Fibroblast of peridontal ligament (primary cell): Measurements from ENCODE around the gene PCGF3.
A peak's percentile ranks its signal among the peaks of the same experiment; 100 is the strongest.

Source experiments
- DNase-seq: peaks from one replicate; pipeline ENCODE4 v3.0.0-alpha.2; 2010; ENCODE audit errors: extremely low read depth

Gene PCGF3, protein sequence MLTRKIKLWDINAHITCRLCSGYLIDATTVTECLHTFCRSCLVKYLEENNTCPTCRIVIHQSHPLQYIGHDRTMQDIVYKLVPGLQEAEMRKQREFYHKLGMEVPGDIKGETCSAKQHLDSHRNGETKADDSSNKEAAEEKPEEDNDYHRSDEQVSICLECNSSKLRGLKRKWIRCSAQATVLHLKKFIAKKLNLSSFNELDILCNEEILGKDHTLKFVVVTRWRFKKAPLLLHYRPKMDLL

DNA sequence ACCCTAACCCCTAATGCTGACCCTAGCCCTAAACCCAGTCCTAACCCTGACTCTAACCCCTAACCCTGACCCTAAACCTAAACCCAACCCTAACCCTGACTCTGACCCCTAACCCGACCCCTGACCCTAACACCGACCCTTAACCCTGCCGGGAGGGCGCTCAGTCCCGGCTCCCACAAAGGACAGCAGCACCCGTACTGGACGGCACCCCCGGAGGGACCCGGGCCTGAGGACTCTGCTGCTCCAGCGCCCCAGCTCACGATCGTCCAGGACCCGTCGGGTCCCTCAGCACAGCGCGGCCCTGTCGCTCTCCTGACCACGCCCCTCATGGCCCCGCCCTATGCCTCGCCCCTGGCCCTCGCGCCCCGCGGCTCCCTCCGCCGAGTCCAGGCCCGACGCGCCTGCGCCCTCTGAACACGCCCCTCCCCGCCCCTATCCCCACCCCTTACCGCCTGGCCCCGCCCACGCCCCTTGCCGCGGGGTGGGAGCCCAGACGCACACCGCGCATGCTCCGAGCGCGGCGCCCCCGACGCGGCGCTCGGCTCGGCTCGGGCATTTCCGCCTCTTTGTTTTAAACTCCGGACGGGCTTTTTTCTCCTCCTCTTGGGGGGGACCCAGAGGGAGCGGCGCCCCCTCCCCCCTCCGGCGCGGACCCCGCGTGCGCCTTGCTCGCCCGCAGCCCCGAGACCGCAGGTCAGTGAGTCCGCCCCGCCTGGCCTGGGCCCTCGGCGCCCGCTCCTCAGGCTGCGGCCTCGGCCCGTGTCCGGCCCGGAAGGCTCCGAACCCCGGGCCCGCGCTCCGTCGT is at the start of gene PCGF3:
Gene PCGF3, plus strand, starts transcription at position 555 of the 805 bp plus-strand sequence. CDS start 27,849 bp downstream, outside the sequence.
- peak; percentile 88 for DNase-seq

- no peak for DNase-seq
Measured at GRCh38 chr4:656436-657337, 48.9 kb upstream of the PCGF3 start.

DNA sequence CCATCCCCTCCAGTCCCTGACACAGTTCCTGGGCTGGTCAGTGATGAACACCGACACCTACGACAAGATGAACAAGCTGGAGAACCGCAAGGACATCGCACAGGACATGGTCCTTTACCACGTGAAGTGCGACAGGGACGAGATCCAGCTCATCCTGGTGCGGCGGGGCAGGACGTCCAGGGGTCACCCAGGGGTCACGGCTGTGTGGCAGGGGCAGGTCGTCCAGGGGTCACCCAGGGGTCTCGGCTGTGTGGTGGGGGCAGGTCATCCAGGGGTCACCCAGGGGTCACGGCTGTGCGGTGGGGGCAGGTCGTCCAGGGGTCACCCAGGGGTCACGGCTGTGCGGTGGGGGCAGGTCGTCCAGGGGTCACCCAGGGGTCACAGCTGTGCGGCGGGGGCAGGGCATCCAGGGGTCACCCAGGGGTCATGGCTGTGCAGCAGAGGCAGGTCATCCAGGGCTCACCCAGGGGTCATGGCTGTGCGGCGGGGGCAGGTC is 48.2 kb upstream of the PCGF3 start:
- no peak for DNase-seq

DNA sequence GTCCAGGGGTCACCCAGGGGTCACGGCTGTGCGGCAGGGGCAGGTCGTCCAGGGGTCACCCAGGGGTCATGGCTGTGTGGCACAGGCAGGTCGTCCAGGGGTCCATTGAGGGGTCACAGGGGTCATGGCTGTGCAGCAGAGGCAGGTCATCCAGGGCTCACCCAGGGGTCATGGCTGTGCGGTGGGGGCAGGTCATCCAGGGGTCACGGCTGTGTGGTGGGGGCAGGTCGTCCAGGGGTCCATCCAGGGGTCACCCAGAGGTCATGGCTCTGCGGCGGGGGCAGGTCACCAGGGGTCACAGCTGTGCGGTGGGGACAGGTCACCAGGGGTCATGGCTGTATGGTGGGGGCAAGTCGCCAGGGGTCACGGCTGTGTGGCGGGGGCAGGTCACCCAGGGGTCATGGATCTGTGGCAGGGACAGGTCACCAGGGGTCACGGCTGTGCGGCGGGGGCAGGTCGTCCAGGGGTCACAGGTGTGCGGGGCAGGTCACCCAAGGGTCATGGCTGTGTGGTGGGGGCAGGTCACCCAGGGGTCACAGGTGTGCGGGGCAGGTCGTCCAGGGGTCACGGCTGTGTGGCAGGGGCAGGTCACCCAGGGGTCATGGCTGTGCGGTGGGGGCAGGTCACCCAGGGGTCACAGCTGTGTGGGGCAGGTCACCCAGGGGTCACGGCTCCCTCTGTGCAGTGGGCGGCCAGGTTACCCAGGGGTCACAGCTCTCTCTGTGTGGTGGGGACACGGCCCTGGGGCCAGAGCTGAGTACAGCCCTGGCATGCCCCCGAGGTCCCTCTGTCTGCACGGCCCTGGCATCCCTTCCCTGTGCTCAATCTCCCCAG is 47.6 kb upstream of the PCGF3 start:
- DNase-seq, result no peak

- DNase-seq, result no peak
Measured at GRCh38 chr4:658681-659667, 46.7 kb upstream of the PCGF3 start.

- no peak for DNase-seq
Measured at GRCh38 chr4:659851-660250, 45.8 kb upstream of the PCGF3 start.

GRCh38 chr4:660401-660800 is 45.2 kb upstream of the PCGF3 start:
- no peak for DNase-seq

DNA sequence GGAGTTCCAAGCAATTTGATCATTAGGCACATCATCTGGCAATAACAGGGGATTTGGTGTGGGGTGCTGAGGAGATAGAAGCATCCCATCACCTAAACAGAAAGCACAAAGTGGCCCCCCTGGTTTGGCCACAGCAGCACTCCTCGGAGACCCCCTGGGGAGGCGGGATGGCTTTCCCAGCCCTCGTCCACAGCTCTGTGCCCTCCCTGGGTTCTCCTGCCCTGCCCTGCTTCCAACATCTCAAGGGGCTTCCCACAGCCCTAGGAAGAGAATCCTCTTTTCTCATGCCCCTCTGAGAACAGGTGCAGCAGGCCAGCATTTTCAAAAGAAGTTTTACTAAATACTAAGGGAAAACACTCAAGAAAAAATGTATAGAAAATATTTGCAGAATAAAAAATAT is 44.4 kb upstream of the PCGF3 start:
- no peak for DNase-seq

DNA sequence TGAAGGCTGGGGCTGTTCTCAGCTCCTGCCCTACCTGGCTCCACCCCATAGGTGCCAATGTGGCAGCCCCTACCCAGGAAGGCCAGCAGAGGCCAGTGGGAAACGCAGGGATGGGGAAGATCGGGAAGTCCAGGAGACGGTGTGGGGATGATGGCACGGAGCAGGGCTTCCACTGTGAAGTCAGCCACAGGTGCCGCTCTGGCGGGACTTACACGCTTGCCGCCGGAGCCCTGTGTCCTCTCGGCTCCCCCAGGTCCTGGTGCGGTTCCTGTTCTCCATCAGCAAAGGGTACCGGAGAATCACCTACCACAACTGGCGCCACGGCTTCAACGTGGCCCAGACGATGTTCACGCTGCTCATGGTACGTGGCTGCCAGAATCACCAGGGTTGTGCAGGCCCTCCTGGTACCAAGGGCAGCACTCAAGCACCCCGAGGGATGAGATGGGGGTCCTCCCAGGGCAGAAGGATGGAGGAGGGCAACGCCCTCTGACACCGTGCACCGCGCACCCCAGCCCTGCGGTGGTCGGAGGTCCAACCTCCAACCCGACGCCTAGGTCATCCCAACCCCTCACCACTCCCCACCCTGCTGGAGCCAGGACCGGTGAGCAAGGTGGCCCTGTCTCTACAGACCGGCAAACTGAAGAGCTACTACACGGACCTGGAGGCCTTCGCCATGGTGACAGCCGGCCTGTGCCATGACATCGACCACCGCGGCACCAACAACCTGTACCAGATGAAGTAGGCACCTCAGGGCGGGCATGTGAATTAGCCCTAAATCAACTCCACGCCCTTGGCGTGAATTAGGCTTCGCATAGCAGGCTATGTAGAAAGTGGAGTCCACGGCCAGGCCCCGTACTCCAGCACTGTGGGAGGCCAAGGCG is 43.5 kb upstream of the PCGF3 start:
- no peak for DNase-seq

DNA sequence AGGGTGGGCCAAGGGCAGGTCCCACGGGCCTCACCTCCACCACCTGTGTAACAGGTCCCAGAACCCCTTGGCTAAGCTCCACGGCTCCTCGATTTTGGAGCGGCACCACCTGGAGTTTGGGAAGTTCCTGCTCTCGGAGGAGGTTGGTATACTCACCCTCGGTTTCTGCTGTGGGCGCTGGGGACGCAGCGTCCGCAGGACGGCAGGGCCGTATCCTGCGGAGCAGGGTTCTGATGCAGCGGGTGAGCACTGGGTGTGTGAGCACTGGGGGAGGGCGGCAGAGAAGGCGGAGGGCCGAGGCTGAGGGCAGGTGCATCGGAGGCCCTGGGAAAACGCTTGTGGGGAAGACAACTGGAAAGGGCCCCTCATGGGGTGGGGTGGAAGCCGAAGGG is 42.6 kb upstream of the PCGF3 start:
- DNase-seq, result no peak

DNA sequence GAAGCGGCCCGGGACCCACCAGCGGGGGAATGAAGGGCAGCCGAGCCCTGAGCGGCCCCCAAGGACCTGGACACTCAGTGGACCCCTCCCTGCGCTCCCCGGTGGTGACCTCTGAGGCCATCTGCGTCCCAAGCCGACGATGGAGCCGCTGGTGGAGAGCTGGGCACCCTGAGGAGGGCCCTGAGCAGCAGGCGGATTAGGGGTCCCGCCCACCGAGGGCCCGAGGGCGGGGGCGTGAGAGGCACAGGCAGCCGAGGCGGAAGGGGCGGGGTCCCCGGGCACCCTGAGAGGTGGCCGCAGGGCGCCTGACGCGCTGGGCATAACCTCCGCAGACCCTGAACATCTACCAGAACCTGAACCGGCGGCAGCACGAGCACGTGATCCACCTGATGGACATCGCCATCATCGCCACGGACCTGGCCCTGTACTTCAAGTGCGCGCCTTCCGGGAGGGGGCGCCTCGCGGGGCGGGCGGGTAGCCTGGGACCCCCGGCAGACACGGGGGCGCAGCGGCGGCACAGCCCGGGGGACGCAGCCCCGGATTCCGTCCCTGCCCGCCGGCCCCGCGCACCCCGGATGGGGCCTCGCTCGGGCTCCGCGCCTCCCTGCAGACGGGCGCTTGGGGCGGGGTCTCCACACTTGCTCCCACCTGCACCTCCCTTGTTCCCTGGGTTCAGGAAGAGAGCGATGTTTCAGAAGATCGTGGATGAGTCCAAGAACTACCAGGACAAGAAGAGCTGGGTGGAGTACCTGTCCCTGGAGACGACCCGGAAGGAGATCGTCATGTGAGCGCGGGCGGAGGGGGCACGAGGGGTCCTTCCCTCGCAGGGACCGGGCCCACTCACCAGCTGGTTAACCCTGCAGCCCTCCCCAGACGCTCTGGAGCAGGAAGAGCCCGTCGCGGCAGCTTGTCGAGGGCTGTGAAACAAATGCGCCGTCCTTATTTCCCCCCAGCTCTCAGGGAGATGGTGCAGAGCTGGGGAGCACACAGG is 41.9 kb upstream of the PCGF3 start:
- DNase-seq, result no peak

DNA sequence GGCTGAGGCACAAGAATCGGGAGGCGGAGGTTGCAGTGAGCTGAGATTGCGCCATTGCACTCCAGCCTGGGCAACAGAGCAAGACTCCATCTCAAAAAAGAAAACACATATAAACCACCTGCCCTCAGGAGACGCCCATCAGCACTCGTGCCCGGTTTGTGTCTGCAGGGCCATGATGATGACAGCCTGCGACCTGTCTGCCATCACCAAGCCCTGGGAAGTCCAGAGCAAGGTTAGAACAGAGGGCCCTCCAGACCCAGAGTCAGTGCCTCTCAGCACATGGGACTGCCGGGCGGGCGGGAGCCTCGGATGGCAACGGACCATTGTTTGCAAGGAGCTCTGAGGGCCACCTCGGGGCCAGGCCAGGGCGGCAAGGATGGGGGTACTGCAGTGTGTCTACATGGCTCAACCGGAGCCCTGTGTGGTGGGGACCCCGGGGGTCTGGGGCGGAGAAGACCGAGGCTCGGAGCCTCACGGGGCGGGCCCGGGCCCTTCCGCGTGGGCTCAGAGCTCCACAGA is 40.9 kb upstream of the PCGF3 start:
- no peak for DNase-seq

GRCh38 chr4:665381-665750 is 40.3 kb upstream of the PCGF3 start:
- no peak for DNase-seq

DNA sequence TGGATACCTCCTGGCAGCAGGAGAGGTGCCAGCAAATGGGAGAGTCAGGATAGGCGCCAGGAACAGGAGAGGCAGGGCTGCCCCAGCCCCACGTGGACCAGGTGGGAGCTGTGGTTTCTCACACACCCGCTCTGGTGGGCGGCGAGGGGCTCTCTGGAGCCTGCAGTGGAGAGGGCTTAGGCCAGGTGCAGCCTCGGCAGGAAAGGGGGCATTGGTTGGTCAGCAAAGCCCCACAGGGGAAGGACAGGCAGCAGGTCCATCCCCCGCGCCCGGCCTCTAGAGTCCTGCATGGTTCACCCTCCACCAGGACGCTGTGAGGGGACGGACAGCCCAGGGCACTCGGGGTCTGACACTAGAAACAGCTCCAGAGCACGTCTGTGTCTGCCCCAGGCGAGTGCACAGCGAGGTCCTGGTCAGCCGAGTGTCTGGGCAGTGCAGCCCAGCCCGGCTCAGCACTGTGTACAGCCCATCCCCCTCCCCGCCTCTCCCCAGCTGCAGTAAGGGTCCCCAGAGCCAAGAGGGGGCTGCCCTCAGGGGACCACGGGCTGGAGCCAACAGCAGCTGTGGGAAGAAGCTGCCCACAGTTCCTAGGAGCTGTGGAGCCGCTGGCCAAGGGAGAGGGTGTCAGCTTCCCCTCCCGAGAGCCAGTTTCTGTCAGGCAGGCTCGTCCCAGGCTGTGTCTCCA is 39.7 kb upstream of the PCGF3 start:
- no peak for DNase-seq

DNA sequence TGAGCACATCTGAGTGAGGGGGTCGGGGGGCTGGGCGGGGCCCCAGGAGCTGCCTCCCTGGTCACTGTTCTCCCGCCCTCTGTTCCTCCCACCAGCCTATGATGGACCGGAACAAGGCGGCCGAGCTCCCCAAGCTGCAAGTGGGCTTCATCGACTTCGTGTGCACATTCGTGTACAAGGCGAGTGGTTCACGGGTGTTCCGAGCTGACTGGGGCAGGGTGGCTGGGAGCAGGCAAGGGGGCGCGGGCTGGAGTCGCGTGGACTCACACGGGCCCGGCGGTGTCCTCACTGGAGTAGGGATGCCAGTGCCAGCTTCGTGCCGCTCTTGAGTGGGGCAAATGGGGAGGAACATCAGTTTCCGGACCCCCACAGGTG is 39.2 kb upstream of the PCGF3 start:
- DNase-seq, result no peak

- DNase-seq, result no peak
Measured at GRCh38 chr4:666822-667544, 38.6 kb upstream of the PCGF3 start.
